HG03064 (cell line): ENCODE measurements around the gene ILRUN.
"Not testable (repeated sequence)": the region's sequence is repeated elsewhere in the genome, so short reads cannot be mapped to it uniquely, and the experiment has no call there.

Experiments used
- ATAC-seq: cut with Tn5 transposase; IDR thresholded peaks from one replicate; pipeline ENCODE4 v1.9.1; 2021; ENCODE audit warnings: low read depth; ENCODE audit not compliant: unreplicated experiment

The ILRUN gene

DNA sequence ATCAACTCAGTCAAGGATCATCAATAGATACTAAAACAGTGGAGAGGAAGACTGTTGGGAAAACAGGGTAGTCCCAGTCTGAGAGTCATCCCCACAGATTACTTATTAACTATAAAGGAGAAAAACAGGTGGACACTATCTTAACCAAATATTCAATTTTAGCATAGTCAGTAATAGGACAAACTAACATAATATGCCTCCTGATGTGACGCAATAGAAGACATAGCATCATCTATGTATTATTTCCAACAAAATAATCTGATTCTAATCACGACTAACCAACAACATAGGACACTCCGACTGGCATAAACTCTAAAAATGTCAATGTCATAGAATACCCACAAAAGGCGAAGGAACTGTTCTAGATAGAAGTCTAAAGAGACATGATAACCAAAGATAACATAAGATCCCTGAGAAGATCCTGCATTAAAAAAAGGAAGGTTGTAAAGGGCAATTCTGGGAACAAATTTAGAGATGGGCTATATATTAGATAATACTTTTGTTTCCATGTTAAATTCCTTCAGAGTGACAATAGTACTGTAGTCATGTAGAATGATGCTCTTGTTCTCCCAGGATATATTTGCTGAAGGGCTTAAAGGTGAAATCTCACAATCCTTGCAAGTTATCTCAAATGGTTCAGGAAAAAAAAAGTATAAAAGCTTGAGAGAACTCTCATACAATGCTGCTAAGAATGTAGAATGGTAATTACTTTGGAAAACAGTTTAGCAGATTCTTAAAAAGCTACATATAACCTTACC is 28.9 kb downstream of the ILRUN start:
- ATAC-seq: no peak

DNA sequence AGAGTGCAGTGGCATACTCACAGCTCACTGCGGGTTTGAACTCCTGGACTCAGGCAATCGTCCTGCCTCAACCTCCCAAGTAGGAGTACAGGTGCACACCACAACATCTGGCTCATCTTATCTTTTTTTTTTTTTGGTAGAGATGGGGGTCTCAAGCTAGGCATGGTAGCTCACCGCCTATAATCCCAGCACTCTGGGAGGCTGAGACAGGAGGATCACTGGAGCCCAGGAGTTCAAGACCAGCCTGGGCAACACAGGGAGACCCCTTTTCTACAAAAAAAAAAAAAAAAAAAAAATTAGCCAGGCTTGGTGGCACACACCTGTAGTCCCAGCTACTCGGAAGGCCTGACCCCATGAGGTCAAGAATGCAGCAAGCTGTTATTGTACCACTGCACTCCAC is 31.5 kb downstream of the ILRUN start:
- no peak for ATAC-seq

DNA sequence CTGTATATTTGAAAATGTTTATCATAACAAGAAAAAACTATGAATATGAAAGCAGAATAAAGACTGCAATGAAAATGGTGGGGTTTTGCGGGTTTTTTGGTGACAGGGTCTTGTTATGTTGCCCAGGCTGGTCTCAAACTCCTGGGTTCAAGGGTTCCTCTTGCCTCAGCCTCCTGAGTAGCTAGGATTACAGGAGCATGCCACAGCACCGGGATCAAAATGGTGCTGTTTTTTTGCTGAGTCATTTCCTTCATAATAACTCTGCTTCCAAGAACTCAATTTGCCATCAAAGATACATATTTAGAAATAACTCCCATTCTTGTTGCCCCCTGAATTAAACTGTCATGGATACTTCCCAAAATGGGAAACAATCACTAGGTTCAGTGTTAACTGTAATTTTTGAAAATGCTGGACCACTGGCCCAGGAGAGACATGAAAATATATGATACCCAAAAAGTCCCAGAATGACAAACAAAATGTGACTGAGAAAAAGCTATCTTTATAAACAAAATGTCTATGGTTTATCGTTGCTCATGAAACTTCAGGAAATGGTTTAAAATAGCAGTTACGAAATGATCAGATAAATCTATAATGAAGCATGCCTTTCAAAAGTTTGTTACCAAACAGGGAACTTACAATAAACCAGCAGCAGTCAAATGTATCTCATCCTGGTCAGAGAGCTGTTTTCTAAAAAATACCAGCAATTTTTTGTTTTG is 32.2 kb downstream of the ILRUN start:
- ATAC-seq: no peak

DNA sequence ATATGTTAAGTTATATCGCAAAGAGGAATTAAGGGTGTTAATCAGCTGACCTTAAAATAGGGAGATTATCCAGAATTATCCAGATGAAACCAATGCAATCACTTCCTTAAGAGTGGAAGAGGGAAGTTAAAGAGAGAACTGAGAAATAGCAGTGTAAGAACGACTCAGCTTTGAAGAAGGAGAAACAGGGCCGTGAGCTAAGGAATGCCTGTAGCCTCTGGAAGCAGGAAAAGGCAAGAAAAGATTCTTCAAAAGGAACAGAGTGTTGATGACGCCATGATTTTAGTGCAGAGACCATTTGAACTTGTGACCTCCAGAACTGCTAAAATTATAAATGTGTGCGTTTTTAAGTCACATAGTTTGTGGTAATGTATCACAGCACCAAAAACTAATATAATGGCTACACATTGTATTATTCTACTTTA is 32.7 kb downstream of the ILRUN start:
- ATAC-seq: no peak

DNA sequence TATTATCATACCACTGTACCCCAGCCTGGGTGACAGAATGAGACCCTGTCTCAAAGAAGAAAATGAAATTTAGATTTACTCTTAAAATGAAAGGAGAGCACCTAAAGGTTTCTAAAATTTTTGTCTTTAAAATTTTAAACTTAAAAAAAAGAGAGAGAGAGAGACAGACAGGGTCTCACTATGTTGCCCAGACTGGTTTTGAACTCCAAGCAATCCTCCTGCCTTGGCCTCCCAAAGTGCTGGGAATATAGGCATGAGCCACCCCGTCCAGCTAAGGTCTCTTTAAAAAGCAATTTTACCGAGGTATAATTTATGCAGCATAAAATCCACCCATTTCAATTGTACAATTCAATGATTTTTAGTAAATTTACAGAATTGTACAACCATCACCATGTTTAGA is 33.2 kb downstream of the ILRUN start:
- no peak for ATAC-seq

DNA sequence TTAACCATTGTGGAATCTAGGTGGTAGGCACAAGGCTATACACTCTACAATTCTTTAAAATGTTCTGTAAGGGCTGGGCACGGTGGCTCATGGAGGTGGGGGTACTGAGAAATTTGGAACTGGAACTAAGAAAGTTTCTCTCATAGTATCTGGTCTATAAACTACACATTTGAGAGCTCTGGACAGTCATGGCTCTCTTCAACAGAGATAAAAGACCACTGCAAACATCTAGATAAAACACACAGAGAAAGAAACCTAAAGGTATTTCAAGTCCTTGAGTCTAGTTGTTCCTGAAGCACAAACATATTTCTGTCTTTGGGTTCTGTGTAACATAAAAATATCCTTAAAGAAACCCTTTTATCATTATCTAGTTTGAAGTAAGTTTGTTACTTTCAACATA is 35.2 kb downstream of the ILRUN start:
- ATAC-seq: no peak

DNA sequence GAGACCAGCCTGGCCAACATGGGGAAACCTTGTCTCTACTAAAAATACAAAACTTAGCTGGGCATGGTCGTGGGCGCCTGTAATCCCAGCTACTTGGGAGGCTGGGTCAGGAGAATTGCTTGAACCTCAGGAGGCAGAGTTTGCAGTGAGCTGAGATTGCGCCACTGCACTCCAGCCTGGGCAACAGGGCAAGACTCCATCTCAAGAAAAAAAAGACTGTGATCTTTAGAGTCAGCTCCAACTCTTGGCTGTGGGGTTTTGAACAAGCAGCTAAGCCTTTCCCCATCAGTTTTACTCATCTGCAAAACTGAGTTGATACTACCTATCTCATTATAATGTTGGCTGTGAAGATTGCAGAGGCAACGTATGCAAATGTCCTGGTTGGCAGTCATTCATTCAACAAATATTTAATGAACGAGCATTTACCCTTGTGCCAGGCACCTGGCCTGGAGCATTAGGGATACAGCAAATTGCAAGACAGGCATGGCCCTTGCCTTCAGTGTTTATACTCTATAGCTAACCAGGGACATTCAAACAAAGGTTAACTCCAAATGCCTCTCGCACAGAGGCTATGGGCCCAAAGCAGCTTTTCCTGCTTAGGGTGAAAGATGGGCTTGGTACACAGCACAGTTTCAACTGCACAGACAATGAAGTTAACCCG is 37.8 kb downstream of the ILRUN start:
- no peak for ATAC-seq

DNA sequence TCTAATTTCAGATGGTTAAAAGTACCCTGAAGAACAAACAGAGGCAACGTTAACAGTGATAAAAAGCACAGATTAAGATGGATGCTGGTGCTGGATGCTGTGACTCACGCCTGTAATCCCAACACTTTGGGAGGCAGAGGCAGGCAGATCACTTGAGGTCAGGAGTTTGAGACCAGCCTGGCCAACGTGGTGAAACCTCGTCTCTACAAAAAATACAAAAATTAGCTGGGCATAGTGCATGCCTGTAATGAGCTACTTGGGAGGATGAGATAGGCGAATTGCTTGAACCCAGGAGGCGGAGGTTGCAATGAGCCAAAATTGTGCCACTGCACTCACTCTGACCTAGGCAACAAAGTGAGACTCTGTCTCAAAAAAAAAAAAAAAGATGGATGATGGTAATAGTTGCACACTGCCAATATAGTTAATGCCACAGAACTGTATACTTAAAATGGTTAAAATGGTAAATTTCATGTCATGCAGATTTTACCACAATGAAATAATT is 38.5 kb downstream of the ILRUN start:
- ATAC-seq: not testable (repeated sequence)

DNA sequence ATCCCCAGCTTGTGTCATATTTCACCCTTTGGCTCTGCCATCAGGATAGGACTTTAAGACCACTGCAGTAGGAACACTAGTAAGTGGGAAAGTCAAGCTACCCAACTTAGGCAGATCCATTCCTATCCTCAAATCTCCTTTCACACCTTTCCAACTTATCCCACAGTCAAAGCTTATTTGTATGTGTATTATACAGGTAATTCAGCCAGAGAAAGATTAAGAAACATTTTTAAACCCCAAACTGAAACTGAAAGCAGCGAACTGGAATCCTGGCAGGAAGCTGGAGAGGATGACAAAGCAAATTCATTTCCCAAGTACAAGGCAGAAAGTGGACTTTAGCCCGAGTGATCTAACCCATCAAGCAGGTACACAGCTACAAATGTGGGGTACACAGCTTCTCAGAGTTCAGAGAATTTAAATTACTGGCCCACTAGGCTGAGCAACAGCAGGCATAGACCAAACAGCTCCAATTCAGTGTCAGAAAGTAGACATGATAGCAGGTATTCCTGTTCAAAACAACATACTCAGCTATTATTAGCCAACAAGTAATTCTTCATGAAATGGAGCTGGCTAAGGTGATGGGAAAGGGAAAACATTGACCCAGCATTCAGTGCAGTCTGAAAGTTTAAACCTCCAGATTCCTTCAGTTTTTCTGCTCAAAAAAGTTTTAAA is 39.1 kb downstream of the ILRUN start:
- no peak for ATAC-seq

DNA sequence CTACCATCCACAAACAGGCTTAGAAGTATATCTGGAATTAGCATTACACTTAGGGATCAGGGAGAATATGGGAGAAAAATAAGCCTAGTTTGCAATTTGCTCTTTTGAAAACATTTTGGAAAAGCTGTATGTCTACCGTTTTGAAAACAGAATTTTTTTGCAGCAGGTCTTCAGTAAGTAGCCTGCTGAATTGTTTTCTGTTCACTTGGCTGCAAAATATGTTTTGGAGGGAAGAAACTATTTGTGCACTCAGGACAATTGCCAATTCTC is 39.6 kb downstream of the ILRUN start:
- no peak for ATAC-seq

DNA sequence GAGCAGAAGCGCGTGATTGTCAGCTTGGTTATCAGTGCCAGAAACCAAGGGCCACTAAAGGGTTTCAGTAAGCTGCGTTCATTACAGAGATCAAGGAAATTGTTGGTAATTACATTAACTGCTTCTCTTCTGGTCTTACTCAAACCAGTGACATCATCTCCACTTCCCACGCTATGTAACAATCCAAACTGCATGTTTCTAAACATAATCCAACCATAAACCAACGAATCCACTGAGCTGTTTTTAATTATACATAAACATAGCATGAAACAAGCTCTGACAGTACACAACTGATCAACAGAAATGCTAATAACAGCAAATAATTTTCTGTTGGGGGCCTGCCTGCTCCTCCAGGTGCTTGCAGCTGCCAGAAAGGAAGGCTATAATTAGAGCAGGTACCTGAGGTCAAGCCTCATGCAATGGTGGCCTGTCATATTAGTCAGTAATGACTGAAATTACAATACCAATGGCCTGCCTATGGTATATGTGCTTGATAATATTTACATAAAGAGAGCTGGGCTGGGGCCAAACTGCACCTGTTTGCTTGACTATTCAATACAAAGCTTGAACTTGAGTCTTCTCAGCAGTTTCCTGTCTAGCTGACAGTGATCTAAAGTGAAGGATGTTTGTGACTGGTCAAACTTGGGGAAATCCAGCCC is 40.1 kb downstream of the ILRUN start:
- ATAC-seq: peak; percentile 65

DNA sequence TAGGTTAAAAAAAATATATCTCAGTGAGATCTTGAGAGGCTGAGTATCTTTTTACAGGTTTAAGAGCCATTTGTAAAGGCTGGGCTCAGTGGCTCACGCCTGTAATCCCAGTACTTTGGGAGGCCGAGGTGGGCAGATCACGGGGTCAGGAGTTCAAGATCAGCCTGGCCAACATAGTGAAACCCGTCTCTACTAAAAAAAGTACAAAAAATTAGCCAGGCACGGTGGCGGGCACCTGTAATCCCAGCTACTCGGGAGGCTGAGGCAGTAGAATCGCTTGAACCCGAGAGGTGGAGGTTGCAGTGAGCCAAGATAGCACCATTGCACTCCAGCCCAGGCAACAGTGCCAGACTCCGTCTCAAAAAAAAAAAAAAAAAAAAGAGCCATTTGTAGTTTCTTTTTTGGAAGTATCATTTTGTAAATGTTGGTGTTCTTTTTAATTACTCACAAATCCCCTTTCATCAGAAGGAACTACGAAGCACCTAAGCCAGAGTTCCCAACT is 40.6 kb downstream of the ILRUN start:
- not testable (repeated sequence) for ATAC-seq

DNA sequence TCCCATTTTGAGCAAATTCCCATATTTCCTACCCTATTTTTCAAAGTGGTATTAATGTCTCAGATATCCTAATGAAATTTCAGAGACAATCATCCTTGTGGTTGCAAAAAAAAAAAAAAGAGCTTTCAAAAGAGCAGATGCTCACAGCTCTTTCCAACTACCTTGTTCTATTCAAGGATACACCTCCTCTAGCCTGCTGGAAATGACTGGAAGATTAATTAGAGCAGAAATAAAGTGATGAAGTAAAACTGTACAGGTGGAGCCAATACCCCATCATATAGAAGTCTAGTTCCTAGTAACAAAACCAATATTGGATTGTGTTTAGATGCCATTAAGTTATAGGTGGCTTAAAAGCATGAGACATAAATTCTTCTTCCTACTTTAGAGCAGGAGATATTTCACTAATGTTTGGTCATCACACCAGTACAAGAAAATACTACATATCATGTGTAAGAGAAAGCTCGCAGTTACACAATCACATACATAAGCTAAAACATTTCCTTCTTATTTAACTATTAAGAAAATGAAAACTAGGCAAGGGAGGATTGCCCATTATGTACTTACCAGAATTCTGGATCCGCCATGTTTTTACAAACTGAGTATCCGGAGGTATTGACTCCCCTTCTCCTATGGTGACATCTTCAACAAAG is 42.4 kb downstream of the ILRUN start:
- ATAC-seq: no peak

DNA sequence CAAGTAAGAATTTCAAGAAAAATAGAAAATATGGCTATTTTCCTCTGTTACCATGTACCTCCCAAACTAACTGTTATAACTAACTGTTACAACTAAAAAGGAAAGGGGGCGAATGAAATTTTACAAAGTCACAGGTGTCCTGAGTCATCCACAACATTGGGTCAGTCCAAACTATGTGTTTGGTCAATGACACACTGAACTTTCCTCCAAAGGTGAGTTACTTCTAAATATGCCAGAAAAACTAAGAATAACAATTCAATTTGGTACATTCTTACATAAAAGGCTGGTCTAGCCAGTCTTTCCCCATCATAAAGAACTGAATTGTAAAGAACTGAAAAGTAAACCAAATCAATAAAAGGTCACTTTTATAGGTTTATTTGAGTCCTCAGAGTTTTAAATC is 44.3 kb downstream of the ILRUN start:
- no peak for ATAC-seq

DNA sequence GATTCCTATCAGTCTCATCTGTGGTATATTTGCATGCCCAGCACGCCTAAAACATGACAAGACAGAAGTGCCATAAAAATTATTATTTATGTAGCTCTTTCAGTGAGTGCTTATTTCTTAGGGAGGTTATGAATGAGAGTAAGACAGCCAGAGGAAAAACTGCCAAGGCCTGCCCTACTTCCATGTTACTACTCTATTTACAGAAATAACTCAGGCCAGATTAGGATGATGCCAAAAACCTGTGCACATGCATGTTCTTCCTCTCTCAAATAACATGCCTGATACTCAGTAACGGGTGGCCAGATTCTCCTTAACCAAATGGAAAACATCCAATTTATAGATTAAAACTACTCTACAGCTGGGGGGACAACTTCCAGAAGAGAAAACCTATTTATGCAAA is 45.7 kb downstream of the ILRUN start:
- no peak for ATAC-seq

DNA sequence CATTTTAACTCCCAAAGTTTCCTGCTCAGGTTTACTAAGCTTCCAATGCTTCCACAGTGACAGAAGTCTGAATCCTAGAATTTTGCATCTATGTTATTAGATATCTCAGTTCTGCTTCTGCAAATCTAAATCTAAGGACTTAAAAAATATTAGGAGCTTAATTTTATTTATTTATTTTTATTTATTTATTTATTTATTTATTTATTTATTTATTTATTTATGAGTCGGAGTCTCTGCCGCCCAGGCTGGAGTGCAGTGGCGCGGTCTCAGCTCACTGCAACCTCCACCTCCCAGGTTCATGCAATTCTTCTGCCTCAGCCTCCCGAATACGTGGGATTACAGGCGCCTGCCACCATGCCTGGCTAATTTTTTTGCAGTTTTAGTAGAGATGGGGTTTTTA is 46.3 kb downstream of the ILRUN start:
- not testable (repeated sequence) for ATAC-seq

DNA sequence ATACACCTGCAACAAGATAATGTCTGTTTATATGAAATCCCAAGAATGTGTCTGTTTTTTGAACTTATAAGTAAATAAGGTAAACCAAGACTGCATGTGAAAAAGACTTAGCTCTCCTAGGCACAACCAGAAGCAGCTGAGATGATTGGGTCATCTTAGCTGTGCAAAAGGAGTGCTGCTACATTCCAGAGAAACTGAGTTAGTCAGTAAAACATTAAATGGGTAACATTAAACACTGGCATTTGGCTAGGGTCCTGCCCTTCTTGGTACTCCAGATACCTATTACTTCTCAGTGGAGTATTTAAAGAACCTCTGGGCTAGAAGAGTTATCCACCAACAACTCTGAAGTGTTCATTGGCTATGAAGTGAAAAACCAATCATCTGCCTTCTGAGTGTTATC is 47.8 kb downstream of the ILRUN start:
- ATAC-seq: no peak
